Parathyroid adenoma (tissue), 2 donors: ENCODE results near the gene DYNLT2B.

Source experiments
- H2AFZ ChIP-seq: fragments of 300-600 bp; sonication (generic); one replicate; pipeline ENCODE4 v1.7.0; 2017; ENCODE audit warnings: antibody characterized with exemption, mild to moderate bottlenecking
- H3K27ac ChIP-seq: fragments of 300-600 bp; sonication (generic); one replicate; pipeline ENCODE4 v1.7.0; 2017
- H3K27me3 ChIP-seq: fragments of 300-600 bp; sonication (generic); one replicate; pipeline ENCODE4 v1.7.0; 2017; ENCODE audit warnings: low read length; ENCODE audit not compliant: control insufficient read depth, insufficient read depth
- H3K36me3 ChIP-seq: fragments of 300-600 bp; sonication (generic); one replicate; pipeline ENCODE4 v1.7.0; 2017; ENCODE audit warnings: low read length; ENCODE audit not compliant: control insufficient read depth, insufficient read depth
- H3K4me1 ChIP-seq: fragments of 300-600 bp; sonication (generic); one replicate; pipeline ENCODE4 v1.7.0; 2017; ENCODE audit warnings: control low read depth
- H3K4me2 ChIP-seq: fragments of 300-600 bp; sonication (generic); one replicate; pipeline ENCODE4 v1.7.0; 2017; ENCODE audit warnings: low read length
- H3K4me3 ChIP-seq: fragments of 300-600 bp; sonication (generic); one replicate; pipeline ENCODE4 v1.7.0; 2017; ENCODE audit warnings: low read depth, low read length
- H3K79me2 ChIP-seq: fragments of 300-600 bp; sonication (generic); one replicate; pipeline ENCODE4 v1.7.0; 2017; ENCODE audit warnings: control low read depth
- H3K9ac ChIP-seq: fragments of 300-600 bp; sonication (generic); one replicate; pipeline ENCODE4 v1.7.0; 2017; ENCODE audit warnings: mild to moderate bottlenecking
- H3K9me3 ChIP-seq: fragments of 300-600 bp; sonication (generic); one replicate; pipeline ENCODE4 v1.7.0; 2017; ENCODE audit warnings: low read length; ENCODE audit not compliant: control insufficient read depth
- TF ChIP-seq, protein P1 (sequence below): fragments of 300-600 bp; sonication (generic); IDR thresholded peaks from one replicate; pipeline ENCODE4 v1.7.0; 2017; ENCODE audit warnings: antibody characterized with exemption, mild to moderate bottlenecking
- donor health status: primary hyperparathyroidism.

The DYNLT2B gene

GRCh38 chr3:196288141-196288460, 29.9 kb downstream of the DYNLT2B start:
- no peaks in the 10 kb centered on the region for H3K36me3 ChIP-seq
- H3K9me3 ChIP-seq = no peaks in the 10 kb centered on the region
- H3K27me3 ChIP-seq = no peaks in the 10 kb centered on the region
- H3K27ac ChIP-seq = peak overlapping the region; percentile 90
- H3K79me2 ChIP-seq = peaks cover 21% of the 10 kb centered on the region
- TF ChIP-seq, protein P1, sequence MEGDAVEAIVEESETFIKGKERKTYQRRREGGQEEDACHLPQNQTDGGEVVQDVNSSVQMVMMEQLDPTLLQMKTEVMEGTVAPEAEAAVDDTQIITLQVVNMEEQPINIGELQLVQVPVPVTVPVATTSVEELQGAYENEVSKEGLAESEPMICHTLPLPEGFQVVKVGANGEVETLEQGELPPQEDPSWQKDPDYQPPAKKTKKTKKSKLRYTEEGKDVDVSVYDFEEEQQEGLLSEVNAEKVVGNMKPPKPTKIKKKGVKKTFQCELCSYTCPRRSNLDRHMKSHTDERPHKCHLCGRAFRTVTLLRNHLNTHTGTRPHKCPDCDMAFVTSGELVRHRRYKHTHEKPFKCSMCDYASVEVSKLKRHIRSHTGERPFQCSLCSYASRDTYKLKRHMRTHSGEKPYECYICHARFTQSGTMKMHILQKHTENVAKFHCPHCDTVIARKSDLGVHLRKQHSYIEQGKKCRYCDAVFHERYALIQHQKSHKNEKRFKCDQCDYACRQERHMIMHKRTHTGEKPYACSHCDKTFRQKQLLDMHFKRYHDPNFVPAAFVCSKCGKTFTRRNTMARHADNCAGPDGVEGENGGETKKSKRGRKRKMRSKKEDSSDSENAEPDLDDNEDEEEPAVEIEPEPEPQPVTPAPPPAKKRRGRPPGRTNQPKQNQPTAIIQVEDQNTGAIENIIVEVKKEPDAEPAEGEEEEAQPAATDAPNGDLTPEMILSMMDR = no peak
- H3K4me2 ChIP-seq = peak overlapping the region; percentile 79
- peaks cover 2% of the 10 kb centered on the region for H3K4me1 ChIP-seq
- peak overlapping the region; percentile 47 for H3K9ac ChIP-seq
- peak overlapping the region; percentile 91 for H2AFZ ChIP-seq
- H3K4me3 ChIP-seq = peak overlapping the region; percentile 100

GRCh38 chr3:196287440-196288140, 30.4 kb downstream of the DYNLT2B start, which contains the start of gene PCYT1A:
TSS of gene PCYT1A (minus strand) at chr3:196287726. CDS start at chr3:196270531, 17,195 bp downstream.
- Histone ChIP-seq H3K36me3 (no peaks in the 10 kb centered on the region), H3K9me3 (no peaks in the 10 kb centered on the region)
- TF ChIP-seq, protein P1 = no peak

GRCh38 chr3:196287090-196287439, 31.0 kb downstream of the DYNLT2B start:
- no peaks in the 10 kb centered on the region for H3K9me3 ChIP-seq
- H3K79me2 ChIP-seq = peaks cover 21% of the 10 kb centered on the region
- no peaks in the 10 kb centered on the region for H3K27me3 ChIP-seq
- peak overlapping the region; percentile 47 for H3K9ac ChIP-seq
- peak overlapping the region; percentile 79 for H3K4me2 ChIP-seq
- H3K4me3 ChIP-seq = peak overlapping the region; percentile 100
- peaks cover 2% of the 10 kb centered on the region for H3K4me1 ChIP-seq
- H2AFZ ChIP-seq = peak overlapping the region; percentile 91
- H3K36me3 ChIP-seq = no peaks in the 10 kb centered on the region
- peak overlapping the region; percentile 90 for H3K27ac ChIP-seq
- TF ChIP-seq, protein P1 = no peak

More at GRCh38 chr3:196287440-196288140, 30.4 kb downstream of the DYNLT2B start, which contains the start of gene PCYT1A:
- peaks cover 21% of the 10 kb centered on the region for H3K79me2 ChIP-seq
- peak within 1 kb of the TSS; percentile 91 for H2AFZ ChIP-seq
- H3K4me1 ChIP-seq = peaks cover 2% of the 10 kb centered on the region
- H3K4me3 ChIP-seq = peak within 1 kb of the TSS; percentile 100
- H3K27ac ChIP-seq = peak within 1 kb of the TSS; percentile 90
- H3K9ac ChIP-seq = peak within 1 kb of the TSS; percentile 47
- H3K27me3 ChIP-seq = no peaks in the 10 kb centered on the region
- H3K4me2 ChIP-seq = peak within 1 kb of the TSS; percentile 79

- no peak overlapping the region for H3K4me2 ChIP-seq
- no peak overlapping the region for H3K27ac ChIP-seq
- H3K36me3 ChIP-seq = no peaks in the 10 kb centered on the region
- TF ChIP-seq, protein P1 = no peak
- no peaks in the 10 kb centered on the region for H3K9me3 ChIP-seq
- no peak overlapping the region for H3K4me3 ChIP-seq
- no peak overlapping the region for H3K9ac ChIP-seq
- no peaks in the 10 kb centered on the region for H3K27me3 ChIP-seq
- peaks cover 30% of the 10 kb centered on the region for H3K79me2 ChIP-seq
- H3K4me1 ChIP-seq = peaks cover 4% of the 10 kb centered on the region
- H2AFZ ChIP-seq = no peak overlapping the region
Measured at GRCh38 chr3:196284396-196284795, 33.6 kb downstream of the DYNLT2B start.

- TF ChIP-seq, protein P1 = no peak
- peaks cover 6% of the 10 kb centered on the region for H3K4me1 ChIP-seq
- no peak overlapping the region for H3K27ac ChIP-seq
- no peaks in the 10 kb centered on the region for H3K36me3 ChIP-seq
- peaks cover 31% of the 10 kb centered on the region for H3K79me2 ChIP-seq
- H3K9ac ChIP-seq = no peak overlapping the region
- H3K27me3 ChIP-seq = no peaks in the 10 kb centered on the region
- no peak overlapping the region for H2AFZ ChIP-seq
- H3K4me2 ChIP-seq = no peak overlapping the region
- H3K9me3 ChIP-seq = no peaks in the 10 kb centered on the region
- H3K4me3 ChIP-seq = no peak overlapping the region
Measured at GRCh38 chr3:196281962-196282361, 36.1 kb downstream of the DYNLT2B start.
